Measurements from ENCODE around the gene SRPK1.

The SRPK1 gene

DNA sequence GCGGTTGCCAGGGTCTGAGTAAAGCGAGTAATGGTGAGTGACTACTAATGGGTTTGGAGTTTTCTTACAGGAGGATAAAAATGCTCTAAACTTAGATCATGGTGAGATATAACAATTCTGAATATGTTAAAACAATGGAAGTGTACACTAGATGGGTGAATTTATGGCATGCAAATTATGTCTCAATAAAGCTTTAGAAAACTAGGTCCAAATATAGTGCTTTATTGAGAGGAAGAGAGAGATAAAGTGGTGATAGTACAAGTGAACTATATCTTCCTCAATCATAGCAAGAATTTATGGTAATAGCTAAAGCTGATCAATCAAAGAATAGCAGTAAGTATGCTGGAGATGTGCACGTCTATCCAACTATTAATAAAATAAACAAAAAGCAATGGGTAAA, 23.9 kb downstream of the SRPK1 start:
- DNase-seq = no peak

DNA sequence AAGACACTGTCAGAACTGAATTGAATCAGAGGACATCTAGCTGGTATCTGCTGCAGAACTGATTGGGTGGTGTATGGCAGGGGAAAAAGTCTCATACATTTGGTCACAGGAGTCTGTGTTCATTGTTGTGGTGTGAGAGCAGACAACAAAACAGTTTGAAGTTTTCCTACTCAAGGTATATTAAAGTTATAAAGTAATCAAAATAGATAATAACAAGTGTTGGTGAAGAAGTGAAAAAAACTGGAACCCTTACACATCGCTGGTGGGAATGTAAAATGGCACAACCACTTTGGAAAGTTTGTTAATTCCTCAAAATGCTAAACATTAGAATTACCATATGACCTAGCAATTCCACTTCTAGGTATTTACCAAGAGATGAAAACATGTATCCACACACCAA, 24.7 kb downstream of the SRPK1 start:
- no peak for DNase-seq

DNA sequence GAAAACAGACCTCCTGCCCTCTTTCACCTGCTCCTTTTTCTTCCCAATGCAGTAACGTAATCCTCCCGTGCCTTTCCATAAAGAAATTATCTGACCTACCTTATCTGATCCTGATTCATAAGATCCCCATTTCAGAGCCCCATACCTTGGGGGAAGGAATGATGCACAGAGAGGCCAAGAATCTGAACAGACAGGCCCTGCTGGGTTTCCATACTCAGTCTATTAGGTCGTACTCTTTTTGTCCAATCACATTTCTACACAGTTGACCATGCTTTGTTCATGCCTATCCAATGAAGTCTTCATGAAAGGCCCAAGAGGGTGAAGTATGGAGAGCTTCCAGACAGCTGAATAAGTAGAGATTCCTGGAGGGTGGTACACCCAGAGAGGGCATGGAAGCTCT, 25.3 kb downstream of the SRPK1 start:
- no peak for DNase-seq

DNA sequence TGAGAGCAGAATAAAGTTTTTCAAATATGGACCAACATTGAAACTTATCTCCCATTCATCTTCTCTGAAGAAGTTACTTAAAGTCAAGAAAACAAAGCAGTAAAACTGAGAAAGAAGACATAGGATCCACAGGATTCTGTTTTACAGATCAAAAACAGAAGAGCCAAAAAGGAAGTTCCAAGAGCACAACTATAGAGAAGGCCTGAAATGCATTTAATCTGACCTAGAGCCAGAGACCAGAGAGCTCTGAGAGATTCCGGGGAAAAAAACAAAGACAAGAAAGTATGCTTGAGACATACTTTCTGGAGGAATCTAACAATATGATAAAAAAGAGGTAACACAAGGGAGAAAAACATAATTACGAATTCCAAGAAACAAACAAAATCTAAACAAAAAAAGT, 26.1 kb downstream of the SRPK1 start:
- no peak for DNase-seq

DNA sequence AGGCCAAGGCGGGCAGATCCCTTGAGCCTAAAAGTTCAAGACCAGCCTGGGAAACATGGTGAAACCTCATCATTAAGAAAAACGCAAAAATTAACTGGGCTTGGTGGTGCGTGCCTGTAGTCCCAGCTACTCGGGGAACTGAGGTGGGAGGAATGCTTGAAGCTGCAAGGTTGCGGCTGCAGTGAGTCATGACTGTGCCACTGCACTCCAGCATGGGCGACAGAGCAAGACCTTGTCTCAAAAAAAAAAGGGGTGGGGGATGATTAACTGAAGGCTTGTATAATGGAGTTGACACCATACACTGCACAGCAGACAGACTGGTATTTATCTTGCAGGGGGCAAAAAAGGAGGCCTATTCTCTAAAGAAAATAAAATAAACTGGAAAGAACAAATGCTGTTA, 27.7 kb downstream of the SRPK1 start:
- DNase-seq = no peak

DNA sequence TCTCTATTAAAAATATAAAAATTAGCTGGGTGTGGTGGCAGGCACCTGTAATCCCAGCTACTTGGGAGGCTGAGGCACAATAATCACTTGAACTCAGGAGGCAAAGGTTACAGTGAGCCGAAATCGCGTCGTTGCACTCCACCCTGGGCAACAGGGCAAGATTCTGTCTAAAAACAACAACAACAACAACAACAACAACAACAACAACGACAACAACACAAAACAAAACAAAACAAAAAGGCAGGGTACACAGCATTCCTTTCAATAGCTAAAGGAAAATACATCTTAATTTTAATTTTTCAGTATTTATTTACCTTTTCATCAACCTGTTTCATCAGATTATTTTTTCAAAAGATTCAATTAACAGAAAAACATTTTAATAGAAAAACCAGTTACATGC, 28.4 kb downstream of the SRPK1 start:
- DNase-seq = no peak

DNA sequence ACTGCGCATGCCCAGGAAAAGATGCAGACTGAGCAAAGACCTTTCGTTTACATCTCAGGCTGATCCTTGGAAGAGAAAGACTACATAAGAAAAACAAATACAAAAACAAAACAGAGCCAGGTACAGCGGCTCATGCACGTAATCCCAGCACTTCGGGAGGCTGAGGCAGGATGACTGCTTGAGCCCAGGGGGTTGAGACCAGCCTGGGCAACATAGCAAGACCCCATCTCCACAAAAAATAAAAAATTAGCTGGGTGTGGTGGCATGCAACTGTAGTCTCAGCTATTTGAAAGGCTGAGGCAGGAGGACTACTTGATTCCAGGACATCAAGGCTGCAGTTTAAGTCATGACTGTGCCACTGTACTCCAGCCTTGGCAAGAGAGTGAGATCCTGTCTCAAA, 41.7 kb downstream of the SRPK1 start:
- DNase-seq = no peak

DNA sequence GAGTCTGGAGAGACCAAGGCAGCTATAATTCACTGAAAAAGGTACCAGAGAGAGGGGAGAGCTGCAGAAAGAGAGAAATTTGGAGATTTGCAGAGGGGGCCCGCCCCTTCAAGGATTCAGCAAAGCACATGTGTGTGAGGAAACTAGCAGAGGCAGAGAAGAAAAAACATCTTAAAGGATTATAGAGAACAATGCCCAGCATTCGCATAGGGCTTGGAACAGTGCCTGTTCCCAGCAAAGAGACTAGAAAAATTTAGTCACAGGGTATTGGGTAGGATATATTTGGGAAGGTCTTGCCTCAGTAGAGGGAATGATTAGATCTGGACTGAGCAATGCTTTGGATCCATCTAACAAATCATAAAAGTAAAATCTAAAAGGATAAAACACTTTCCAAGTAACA, 44.0 kb downstream of the SRPK1 start:
- no peak for DNase-seq

DNA sequence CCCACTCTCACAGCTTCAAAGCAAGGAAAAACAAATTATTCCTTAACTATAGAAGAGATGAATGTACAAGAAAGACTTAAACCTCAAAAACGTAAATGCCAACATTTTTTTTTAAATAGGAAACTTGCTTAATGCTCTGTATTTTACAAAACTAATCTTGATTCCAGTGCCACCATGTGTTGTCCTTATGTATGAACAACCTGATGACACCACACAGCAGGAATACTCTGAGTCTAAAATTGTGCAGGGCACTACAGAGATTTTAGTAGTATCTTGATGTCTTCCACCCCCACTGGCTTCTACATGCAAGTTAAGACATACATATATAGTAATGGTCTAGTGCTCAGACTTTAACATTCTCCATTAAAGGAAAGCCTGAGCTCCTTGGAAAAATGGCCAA, 46.2 kb downstream of the SRPK1 start:
- DNase-seq = no peak

DNA sequence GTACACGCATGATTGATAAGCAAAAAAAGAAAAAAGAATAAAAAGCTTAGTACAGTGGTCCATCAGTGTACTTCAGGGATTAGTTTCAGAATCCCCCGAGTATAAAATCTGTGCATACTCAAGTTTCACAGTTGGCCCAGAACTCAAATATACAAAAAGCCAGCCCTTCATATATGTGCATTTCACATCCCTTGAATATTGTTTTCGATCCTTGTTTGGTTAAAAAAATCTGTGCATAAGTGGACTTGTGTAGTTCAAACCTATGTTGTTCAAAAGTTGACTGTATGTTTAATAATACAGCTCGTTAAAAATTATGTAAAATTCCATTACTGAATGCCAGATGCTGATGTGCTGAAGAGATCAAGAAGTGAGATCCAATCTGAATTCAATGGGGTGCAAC, 61.5 kb downstream of the SRPK1 start:
- DNase-seq = no peak

DNA sequence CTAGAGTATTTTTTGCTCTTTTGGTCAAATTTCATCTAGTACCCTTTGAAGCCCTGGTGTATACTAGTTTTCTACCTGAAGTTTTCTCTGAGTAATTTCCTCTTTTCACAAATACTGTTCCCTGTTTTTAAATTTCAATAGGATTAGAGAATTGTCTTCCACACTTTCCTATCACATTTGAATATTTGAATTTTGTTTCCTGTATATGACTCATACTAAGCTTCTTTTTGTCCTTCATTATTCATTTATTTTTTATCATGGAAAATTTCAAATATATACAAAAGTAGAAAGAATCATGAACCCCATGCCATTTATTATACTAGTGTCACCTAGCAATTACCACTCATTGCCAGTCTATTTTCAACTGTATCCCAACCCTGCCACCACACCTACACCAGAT, 63.0 kb downstream of the SRPK1 start:
- DNase-seq = no peak

DNA sequence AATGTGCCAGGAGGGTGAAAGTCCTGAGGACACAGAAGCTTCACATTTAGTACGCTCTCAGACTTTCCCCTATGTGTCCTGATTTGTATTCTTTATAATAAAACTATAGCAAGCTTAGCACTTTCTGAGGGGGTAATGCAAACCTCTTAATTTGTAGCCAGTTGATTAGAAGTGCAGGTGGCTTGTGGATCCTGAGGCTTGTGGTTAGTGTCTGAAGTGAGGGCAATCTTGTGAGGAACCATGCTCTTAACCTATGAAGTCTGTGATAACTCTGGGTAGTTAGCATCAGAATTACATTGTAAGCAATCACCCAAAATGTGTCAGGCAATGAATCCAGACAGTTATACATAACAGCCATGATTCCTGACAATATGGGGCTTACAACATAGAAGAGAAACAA, 64.6 kb downstream of the SRPK1 start:
- DNase-seq = no peak

DNA sequence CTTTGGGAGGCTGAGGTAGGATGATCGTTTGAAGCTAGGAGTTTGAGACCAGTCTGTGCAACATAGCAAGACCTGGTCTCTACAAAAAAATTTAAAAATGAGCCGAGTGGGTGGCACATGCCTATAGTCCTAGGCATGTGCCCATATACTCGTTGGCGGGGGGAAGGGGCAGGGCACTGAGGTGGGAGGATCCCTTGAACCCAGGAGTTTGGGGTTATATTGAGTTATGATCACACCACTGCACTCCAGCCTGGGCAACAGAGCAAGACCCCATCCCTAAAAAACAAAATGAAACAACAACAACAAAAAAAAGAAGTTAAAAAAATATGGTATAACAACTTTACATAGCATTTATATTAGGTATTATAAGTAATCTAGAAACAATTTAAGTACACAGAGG, 67.9 kb downstream of the SRPK1 start:
- DNase-seq = no peak

DNA sequence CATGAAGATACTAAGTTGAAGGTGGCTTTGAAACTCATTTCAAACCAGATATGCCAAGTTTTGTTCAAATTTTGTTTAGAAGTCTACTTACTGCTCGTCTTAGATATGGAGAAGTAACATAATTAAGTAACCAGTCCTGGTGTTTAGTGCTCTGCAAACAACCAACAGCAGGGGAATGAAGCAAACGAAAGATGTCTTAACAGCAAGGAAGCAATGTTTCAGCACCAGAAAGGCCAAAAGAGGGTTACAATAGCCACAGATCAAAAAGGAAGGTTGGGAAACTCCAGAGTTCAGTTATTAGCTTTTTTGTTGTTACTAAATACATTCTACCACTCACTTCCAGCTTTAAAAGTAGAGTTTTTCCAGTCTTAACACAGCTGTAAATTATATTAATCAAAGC, 70.7 kb downstream of the SRPK1 start:
- DNase-seq = no peak

DNA sequence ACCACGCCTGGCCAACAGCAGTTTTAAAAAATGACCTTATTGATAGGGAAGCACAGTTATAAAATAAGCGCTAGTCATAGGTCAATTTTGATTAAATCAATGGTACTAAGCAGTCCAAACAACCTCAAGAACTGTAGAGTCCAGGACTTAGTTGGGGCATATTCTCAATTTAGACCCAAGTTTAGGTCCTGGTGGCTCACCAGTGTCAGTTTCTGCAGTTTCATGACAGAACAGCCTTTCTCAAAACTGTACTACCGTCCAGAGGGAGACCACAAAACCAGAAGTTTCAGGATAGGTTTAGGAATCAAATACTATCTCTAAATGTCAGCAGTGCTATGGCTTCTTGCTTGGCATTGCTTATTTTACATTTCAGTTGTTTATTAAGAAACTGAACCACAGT, 76.6 kb downstream of the SRPK1 start:
- no peak for DNase-seq

DNA sequence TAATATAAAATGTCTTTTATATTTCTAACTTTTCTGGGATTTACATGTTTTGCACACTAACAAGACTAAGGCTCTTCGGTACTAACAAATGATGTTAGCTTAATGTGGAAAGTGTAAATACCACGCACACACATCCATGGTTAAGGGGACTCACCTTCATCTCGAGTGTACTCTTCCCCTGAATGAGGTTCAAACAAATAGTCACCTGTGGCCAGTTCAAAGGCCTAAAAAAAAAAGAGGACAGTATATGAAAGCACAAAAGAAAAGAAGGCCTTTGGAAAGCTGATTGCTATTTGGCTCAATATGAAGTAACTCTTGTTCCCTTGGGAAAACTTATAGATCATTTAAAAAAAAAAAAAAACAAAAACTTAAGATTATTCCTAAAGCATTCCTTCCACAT, 78.5 kb downstream of the SRPK1 start:
- DNase-seq = no peak

DNA sequence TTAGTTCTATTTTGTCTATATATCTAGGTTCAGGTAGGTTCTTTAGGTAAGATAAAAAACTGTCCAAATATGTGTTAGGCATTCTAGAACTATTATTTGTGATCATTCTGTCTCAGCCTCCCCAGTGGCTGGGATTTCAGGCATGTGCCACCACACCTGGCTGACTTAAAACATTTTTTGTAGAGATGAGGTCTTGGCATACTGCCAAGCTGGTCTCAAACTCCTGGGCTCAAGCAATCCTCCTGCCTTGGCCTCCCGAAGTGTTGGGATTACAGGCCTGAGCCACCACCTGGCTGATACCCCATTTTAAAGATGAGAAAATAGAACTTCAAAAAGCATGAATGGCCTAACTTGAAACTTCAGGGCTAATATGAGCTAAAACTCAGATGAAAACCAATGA, 81.9 kb downstream of the SRPK1 start:
- no peak for DNase-seq

DNA sequence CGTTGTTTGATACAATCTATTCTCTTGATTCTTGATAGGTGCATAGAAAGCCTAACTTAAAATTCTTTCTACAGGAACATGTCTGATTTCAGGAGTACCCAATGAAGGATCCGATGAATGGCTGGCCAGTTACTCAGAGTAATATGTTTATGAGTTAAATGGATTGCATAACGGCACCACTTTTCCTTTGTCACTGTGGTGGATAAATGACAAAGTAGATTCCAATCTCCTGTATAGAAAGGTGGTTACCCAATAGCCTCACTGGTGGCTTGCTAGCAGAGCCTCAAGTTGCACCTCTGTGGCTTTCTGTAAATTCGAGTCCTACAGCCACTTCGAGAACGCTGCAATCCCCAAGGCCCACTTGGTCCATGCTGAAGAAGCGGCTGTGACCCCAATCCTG, 87.4 kb downstream of the SRPK1 start:
- no peak for DNase-seq

DNA sequence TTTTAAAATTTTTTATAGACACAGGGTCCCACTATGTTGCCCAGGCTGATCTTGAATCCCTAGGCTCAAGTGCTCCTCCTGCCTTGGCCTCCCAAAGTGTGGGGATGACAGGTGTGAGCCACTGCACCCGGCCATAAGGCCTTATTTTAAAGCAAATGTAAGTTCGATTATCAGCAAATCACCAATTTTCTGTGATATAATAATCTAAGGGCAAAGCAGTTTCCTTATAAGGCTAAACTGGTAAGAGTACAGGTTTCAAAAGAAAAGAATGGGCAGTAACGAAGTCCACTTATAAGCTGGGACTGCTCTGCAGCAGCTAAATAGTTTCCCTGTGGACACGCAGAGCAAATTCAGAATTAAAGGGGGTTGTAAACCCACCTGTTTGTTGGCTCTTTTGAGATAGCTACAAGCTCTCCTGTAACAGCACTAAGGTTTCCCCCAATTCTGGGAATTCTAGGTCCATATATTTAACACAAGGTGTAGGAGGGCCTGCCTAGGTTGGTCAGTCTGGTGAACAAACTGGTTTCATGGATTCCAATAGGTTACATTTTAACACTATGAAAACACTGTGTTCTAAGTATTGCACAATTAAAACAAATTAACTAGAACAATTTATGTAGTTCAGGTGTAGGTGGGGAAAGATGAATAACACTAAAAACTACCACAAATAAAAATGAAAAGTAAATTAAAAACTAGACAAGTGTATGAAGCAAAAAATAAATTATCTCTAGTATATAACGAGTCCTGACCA, 89.5 kb downstream of the SRPK1 start:
- DNase-seq = no peak

DNA sequence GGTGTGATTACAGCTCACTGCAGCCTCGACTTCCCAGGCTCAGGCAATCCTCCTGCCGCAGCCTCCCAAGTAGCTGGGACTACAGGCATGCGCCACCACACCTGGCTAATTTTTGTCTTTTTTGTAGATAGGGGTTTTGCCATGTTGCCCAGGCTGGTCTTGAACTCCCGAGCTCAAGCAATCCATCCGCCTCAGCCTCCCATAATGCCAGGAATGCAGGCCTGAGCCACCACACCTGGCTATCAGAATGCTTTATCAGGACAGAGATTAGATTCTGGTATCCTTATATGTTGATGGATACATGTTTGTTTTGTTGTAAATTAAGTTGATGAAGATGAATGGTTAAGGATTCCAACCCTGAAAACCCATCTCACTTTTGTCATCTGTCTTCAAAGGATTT, 91.6 kb downstream of the SRPK1 start:
- no peak for DNase-seq

DNA sequence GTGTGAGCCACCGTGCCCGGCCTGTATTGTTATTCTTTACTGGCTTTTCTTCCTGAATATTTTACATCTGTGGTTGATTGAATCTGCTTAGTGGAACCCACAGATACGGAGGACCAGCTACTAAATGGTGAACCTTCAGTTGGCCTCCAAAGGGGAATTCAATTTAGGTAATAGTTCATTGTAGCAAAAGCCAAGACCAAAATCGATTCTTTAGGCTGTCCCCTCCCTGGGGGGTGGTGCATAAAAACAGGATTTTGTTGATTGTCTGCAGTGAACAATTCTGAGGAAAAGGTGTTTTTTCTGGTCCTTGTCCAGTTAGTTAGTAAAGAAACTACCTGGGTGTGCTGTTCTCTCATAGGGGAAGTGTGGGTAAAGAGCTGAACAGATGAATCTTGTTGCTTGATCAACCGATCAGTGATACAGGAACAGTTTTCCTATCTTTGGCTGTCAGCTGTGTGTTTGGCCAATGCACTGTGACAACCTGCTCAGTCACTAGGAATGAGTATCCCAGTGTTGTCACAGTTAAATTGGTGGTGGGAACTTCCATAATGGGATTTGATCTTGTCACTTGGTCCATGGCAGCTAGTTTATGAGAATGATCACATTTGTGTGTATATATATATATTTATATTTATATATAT, 96.2 kb downstream of the SRPK1 start:
- DNase-seq = no peak

DNA sequence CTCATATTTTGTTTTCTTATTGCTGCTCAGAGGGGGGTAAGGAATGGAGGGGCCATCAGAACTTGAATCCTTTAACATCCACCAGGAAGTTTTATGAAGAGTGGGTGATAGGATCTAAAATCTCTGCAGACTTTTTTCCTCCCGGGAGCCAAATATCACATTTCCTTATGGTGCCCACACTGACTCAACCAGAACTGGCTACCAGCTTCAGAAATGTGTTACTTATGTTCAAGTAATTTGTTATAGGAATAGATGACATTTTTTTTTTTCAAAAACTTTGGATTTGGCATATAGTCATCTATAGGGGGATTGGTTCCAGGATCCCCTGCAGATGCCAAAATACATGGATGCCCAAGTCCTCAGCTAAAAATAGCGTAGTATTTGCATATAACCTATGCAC, 97.3 kb downstream of the SRPK1 start:
- no peak for DNase-seq

DNA sequence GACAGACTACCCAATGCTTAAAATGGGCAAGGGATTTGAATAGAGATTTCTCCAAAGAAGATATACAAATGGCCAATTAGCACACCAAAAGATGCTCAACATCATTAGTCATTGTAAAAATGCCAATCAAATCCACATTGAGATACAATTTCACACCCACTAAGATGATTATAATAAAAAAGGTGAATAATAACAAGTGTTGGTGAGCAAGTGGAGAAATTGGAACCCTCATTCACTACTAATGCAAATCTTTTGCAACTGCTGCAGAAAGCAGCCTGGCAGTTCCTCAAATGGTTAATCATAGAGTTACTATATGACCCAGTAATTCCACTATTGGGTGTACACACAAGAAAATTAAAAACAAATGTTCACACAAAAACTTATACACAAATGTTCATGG, 103.4 kb downstream of the SRPK1 start:
- no peak for DNase-seq

DNA sequence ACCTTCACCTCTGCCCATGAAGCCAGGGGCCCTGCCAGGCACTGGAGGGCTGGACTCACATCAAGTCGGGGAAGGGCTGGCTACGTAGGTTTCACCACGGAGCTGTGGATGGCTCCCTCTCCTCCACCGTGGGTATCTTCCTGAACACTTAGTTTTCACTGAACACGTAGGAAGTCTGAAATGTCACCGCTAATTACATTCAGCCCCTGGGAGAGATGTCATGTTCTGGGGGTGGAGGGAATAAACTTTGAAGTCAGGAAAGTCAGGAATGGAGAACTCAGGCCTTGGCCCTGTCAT, 109.3 kb downstream of the SRPK1 start:
- no peak for DNase-seq

DNA sequence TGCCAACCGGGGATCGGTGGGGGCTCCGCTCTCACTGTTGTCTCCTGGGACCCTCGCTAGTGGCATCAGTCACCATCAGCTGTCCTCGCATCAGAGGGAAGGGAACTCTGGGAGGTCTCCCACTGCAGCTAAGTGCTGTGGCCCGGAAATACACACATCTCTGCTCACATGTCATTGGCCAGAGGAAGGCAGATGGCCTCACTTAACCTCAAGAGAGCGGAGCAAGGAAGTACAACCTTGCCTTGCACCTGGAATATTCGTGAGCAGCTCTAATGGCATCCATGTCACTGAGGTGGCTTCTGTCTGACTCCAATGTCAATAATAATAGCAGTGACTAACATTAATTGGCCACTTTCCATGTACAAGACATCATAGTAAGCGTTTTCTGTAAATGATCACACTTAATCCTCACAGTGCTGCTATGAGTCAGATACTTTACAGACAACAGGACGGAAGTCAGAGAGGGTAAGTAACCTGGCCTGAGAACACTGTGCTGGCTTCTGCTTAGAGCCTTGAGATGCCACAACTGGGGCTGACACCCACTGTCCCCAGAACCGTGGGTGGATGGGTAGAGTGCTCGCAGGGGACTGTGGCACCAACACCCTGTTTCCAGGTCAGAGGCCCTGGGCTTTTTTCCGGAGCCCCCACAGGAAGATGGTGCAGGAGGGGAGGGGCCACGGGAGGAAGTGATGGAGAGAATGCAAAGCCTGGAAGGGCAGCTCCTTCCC, 109.8 kb downstream of the SRPK1 start:
- DNase-seq = no peak

Data from activated naive CD4-positive, alpha-beta T cell treated with Interleukin-2 at 50 U/mL for 16 hours (primary cell).